ENCODE measurements around the gene GJA1. TPM values are rescaled to one million over a fixed set of nuclear protein-coding genes. Genes with fewer than 3 reads are reported as not detected.

Gene GJA1
- total and polyA plus RNA-seq, 4 donors, result 0.32 to 2.8 (median 1.9) TPM

GRCh38 chr6:121480099-121480713 lies 44.8 kb downstream of the GJA1 start:
- Histone ChIP-seq H3K27ac (ENCODE audit: low read depth in 1 of 2, low read length in 2 of 2) (no peak overlapping the region), H3K27me3 (ENCODE audit: control insufficient read depth in 4 of 4, insufficient read depth in 4 of 4, low read length in 3 of 4) (no peaks in the 10 kb centered on the region), H3K36me3 (ENCODE audit: control insufficient read depth in 4 of 4, insufficient read depth in 3 of 4, low read depth in 1 of 4, low read length in 3 of 4) (no peaks in the 10 kb centered on the region), H3K9me3 (ENCODE audit: control insufficient read depth in 4 of 4, low read length in 3 of 4) (no peaks in the 10 kb centered on the region), H3K4me1 (ENCODE audit: control insufficient read depth in 4 of 4, insufficient read depth in 4 of 4, low read length in 3 of 4) (no peaks in the 10 kb centered on the region), H3K9ac (ENCODE audit: low read depth in 1 of 2, low read length in 2 of 2) (no peak overlapping the region), H3K4me3 (ENCODE audit: low read depth in 1 of 3, low read length in 3 of 3) (no peak overlapping the region)
- 88% methylated on average over 18 of the region's 18 CpGs for WGBS
- no peak for DNase-seq (ENCODE audit: low spot score)
- TF ChIP-seq, protein P1, sequence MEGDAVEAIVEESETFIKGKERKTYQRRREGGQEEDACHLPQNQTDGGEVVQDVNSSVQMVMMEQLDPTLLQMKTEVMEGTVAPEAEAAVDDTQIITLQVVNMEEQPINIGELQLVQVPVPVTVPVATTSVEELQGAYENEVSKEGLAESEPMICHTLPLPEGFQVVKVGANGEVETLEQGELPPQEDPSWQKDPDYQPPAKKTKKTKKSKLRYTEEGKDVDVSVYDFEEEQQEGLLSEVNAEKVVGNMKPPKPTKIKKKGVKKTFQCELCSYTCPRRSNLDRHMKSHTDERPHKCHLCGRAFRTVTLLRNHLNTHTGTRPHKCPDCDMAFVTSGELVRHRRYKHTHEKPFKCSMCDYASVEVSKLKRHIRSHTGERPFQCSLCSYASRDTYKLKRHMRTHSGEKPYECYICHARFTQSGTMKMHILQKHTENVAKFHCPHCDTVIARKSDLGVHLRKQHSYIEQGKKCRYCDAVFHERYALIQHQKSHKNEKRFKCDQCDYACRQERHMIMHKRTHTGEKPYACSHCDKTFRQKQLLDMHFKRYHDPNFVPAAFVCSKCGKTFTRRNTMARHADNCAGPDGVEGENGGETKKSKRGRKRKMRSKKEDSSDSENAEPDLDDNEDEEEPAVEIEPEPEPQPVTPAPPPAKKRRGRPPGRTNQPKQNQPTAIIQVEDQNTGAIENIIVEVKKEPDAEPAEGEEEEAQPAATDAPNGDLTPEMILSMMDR (IDR thresholded peaks at IDR 0.05; ENCODE audit: low read depth, low read length, missing input control), result no peak
- TF ChIP-seq TAF1 (conservative IDR thresholded peaks at IDR 0.05) (no peak), FOXA2 (IDR thresholded peaks at IDR 0.05) (no peak), REST (IDR thresholded peaks at IDR 0.05) (no peak), FOXA1 (IDR thresholded peaks at IDR 0.05) (no peak), ATF3 (IDR thresholded peaks at IDR 0.05) (no peak), GABPA (IDR thresholded peaks at IDR 0.05 in 1 of 2, conservative IDR thresholded peaks at IDR 0.05 in 1 of 2) (no peak), SP1 (IDR thresholded peaks at IDR 0.05) (no peak), RXRA (IDR thresholded peaks at IDR 0.05) (no peak), NR2F2 (IDR thresholded peaks at IDR 0.05) (no peak), EGR1 (IDR thresholded peaks at IDR 0.05; ENCODE audit: low read depth in 2 of 2) (no peak)
- TF ChIP-seq, protein P2, sequence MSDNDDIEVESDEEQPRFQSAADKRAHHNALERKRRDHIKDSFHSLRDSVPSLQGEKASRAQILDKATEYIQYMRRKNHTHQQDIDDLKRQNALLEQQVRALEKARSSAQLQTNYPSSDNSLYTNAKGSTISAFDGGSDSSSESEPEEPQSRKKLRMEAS (IDR thresholded peaks at IDR 0.05), result no peak

DNA sequence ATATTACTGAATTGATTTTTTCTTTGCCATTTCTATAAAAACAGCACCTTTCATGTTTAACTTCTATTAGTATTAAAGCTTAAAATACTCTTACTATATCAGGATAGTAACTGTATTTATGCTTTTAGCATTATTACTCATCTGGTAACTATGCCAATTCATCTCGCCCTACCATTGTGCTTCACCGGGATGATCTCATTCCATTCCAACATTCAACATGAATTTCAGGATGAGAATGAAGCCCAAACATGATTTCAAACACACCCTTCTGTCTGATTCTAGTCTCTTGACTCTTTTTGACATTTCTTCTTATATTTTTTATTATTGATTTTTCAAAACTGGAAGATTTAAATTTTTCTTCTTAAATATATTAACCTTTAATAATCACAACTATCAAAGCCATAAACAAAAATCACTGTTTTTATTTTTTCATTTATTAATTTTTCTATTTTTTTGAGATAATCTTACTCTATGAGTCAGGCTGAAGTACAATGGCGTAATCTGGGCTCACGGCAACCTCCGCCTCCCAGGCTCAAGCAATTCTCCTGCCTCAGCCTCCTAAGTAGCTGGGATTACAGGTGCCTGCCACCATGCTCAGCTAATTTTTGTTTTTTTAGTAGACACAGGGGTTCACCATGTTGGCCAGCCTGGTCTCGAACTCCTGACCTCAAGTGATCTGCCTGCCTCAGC lies 46.7 kb downstream of the GJA1 start:
- H3K9me3 ChIP-seq (ENCODE audit: control insufficient read depth in 4 of 4, low read length in 3 of 4), result no peaks in the 10 kb centered on the region
- no peaks in the 10 kb centered on the region for H3K27me3 ChIP-seq (ENCODE audit: control insufficient read depth in 4 of 4, insufficient read depth in 4 of 4, low read length in 3 of 4)
- H3K9ac ChIP-seq (ENCODE audit: low read depth in 1 of 2, low read length in 2 of 2), result no peak overlapping the region
- H3K36me3 ChIP-seq (ENCODE audit: control insufficient read depth in 4 of 4, insufficient read depth in 3 of 4, low read depth in 1 of 4, low read length in 3 of 4), result no peaks in the 10 kb centered on the region
- TF ChIP-seq SP1 (IDR thresholded peaks at IDR 0.05) (no peak), REST (IDR thresholded peaks at IDR 0.05) (no peak), ATF3 (IDR thresholded peaks at IDR 0.05) (no peak), HNF4A (conservative IDR thresholded peaks at IDR 0.05) (no peak), TAF1 (conservative IDR thresholded peaks at IDR 0.05) (no peak), NR2F2 (IDR thresholded peaks at IDR 0.05) (no peak), RAD21 (IDR thresholded peaks at IDR 0.05) (no peak), EGR1 (IDR thresholded peaks at IDR 0.05; ENCODE audit: low read depth in 2 of 2) (no peak), ZBTB33 (IDR thresholded peaks at IDR 0.05) (no peak)
- TF ChIP-seq, protein P1 (IDR thresholded peaks at IDR 0.05; ENCODE audit: low read depth, low read length, missing input control), result no peak
- DNase-seq (ENCODE audit: low spot score), result no peak
- no peak overlapping the region for H3K4me3 ChIP-seq (ENCODE audit: low read depth in 1 of 3, low read length in 3 of 3)
- H3K4me1 ChIP-seq (ENCODE audit: control insufficient read depth in 4 of 4, insufficient read depth in 4 of 4, low read length in 3 of 4), result no peaks in the 10 kb centered on the region
- WGBS, result 87% methylated on average over 6 of the region's 6 CpGs
- H3K27ac ChIP-seq (ENCODE audit: low read depth in 1 of 2, low read length in 2 of 2), result no peak overlapping the region
